Naive B cell (primary cell): ENCODE results near the gene GAS6. TPM values are rescaled to one million over a fixed set of nuclear protein-coding genes. Genes with fewer than 3 reads are reported as not detected.
"Not testable (repeated sequence)": the region's sequence is repeated elsewhere in the genome, so short reads cannot be mapped to it uniquely, and the experiment has no call there.

ENCODE experiments used
- ATAC-seq, 2 donors: fragments of 150-1000 bp; cut with Tn5 transposase; 2 replicates each; pipeline ENCODE4 v1.10.0; 2021; ENCODE audit warnings: low read depth in 2 of 2, mild to moderate bottlenecking in 2 of 2, moderate library complexity in 2 of 2
- DNase-seq: peaks from one replicate; pipeline ENCODE4 v3.0.0; 2022
- H3K27ac Mint-ChIP-seq, 6 donors: one replicate each; pipeline ENCODE4 v1.8.0; 2020 to 2022; ENCODE audit warnings: mild to moderate bottlenecking in 6 of 6, mixed read lengths in 6 of 6, moderate library complexity in 5 of 6, inconsistent platforms in 2 of 6
- H3K27me3 Mint-ChIP-seq, 3 donors: one replicate each; pipeline ENCODE4 v1.8.0; 2021 to 2022; ENCODE audit warnings: mixed read lengths in 3 of 3, mild to moderate bottlenecking in 1 of 3
- H3K36me3 Mint-ChIP-seq, 2 donors: one replicate each; pipeline ENCODE4 v1.8.0; 2020 to 2022; ENCODE audit warnings: mixed read lengths in 2 of 2, inconsistent platforms in 1 of 2, mild to moderate bottlenecking in 1 of 2
- H3K4me1 Mint-ChIP-seq, 3 donors: one replicate each; pipeline ENCODE4 v1.8.0; 2020 to 2022; ENCODE audit warnings: mixed read lengths in 3 of 3, inconsistent platforms in 1 of 3, mild to moderate bottlenecking in 1 of 3, moderate library complexity in 1 of 3
- H3K4me3 Mint-ChIP-seq, 8 donors: one replicate each; pipeline ENCODE4 v1.8.0; 2020 to 2022; ENCODE audit warnings: mild to moderate bottlenecking in 8 of 8, mixed read lengths in 8 of 8, moderate library complexity in 8 of 8, inconsistent platforms in 2 of 8
- H3K9me3 Mint-ChIP-seq, 7 donors: one replicate each; pipeline ENCODE4 v1.8.0; 2020 to 2022; ENCODE audit warnings: mixed read lengths in 7 of 7, mild to moderate bottlenecking in 5 of 7, inconsistent platforms in 2 of 7, moderate library complexity in 1 of 7
- polyA plus RNA-seq, 6 donors: library from polyadenylated mRNA; unstranded; fragments of 300-500 nt; fragmentation: Illumina TruSeq; gene quantifications; one replicate each; pipeline ENCODE4 v1.2.3, GENCODE V29; 2021; ENCODE audit warnings: low read depth in 6 of 6

Gene GAS6
- polyA plus RNA-seq, 6 donors from 2014 or later = 0.20 to 0.70 (median 0.40) TPM; not detected in 1

DNA sequence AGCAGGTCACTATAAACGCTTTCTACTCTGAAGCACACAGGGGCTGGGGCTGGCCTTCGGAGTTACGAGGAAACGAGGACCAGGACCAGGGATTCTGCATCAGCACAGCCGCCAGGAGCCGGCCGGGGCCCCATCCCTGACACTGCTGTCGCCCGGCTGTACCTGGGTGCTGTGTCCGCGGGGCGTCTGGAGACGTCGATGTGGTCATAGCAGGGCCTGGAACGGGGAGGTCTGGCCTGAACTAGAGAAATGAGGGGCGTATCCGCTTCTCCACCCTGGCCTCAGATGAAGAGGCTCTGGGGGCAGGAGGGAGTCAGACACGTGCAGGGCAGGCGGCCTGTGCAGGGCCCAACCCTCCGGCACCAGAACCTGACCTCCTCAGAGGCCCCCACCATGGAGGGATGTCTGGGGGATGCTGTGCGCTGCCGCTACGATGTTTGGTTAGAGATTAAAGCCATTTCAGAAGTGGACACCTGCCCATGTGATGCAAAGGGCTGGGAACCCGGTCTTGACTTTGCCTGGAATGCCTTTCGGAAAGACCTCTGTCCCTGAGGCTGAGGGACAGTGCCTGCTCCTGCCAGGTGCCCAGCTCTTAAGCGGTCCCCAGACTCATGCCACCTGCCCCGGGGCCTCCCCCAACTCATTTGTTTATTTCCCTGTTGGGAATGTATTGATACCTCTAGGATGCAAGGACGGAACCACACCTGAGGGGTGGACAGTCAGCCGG is 21.4 kb downstream of the GAS6 start:
- Mint-ChIP-seq H3K27me3 (peaks cover 0 to 10% (median 9%) of the 10 kb centered on the region in 3 donors), H3K27ac (no peak overlapping the region), H3K9me3 (peaks cover 0 to 5% (median 0%) of the 10 kb centered on the region in 7 donors), H3K4me3 (peak overlapping the region in 1 of 8 donors; percentile 80), H3K4me1 (peaks cover 0 to 19% (median 11%) of the 10 kb centered on the region in 3 donors), H3K36me3 (no peaks in the 10 kb centered on the region)
- ATAC-seq = no peak
- DNase-seq = no peak

DNA sequence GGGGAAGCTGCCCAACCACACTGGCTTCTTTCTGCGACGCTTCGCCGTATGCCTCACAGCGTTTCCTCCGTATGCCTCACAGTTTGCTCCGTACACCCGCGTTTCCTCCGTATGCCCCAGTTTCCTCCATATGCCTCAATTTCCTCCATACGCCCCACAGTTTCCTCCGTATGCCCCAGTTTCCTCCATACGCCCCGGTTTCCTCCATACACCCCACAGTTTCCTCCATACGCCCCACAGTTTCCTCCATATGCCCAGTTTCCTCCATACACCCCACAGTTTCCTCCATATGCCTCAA is 22.6 kb downstream of the GAS6 start:
- H3K36me3 Mint-ChIP-seq = no peaks in the 10 kb centered on the region
- H3K27ac Mint-ChIP-seq = no peak overlapping the region
- DNase-seq (no peak), ATAC-seq (no peak)
- H3K4me3 Mint-ChIP-seq = no peak overlapping the region
- peaks cover 0 to 5% (median 0%) of the 10 kb centered on the region in 7 donors for H3K9me3 Mint-ChIP-seq
- H3K4me1 Mint-ChIP-seq = peaks cover 0 to 25% (median 11%) of the 10 kb centered on the region in 3 donors
- peaks cover 0 to 10% (median 9%) of the 10 kb centered on the region in 3 donors for H3K27me3 Mint-ChIP-seq

DNA sequence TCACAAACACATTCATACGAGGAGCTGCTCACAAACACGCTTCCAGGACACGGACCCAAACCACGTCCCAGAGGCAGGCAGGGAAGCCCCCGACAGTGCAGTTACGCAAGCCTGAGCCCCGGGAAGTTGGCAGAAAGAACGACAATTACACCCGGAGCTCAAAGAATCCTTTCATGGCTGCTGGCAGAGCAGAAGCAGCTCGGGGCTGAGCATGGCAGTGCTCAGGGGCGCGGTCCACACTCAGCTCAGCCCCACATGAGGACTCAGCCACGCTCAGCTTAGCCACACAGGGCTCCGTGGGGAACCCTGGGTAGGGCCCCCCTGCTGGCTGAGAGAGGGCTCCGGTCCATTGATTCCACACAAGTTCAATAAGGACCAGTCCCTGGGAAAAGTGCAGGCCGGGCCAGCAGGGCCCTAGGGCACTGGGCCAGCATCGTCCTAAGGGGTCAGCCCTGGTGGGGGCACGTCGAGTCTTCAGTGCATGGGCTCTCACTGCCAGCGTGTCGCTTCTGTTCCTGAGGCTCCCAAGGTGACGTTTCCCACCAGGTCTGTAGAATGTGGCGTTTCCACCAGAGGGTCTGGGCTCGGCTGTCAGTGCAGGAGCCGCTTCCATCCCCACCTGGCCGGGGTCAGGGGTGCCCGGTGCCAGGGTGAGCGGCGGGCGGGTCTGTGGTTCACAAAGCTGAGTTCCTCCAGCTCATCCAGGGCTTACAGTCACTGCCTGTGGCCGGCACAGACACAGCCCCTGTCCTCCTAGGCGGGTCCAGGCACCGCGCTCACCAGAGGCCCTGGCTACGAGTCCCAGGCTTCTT is 23.1 kb downstream of the GAS6 start:
- no peak overlapping the region for H3K4me3 Mint-ChIP-seq
- H3K36me3 Mint-ChIP-seq = no peaks in the 10 kb centered on the region
- peaks cover 0 to 27% (median 12%) of the 10 kb centered on the region in 3 donors for H3K4me1 Mint-ChIP-seq
- peaks cover 0 to 5% (median 0%) of the 10 kb centered on the region in 7 donors for H3K9me3 Mint-ChIP-seq
- ATAC-seq = no peak
- H3K27me3 Mint-ChIP-seq = peaks cover 0 to 10% (median 6%) of the 10 kb centered on the region in 3 donors
- no peak for DNase-seq
- no peak overlapping the region for H3K27ac Mint-ChIP-seq

DNA sequence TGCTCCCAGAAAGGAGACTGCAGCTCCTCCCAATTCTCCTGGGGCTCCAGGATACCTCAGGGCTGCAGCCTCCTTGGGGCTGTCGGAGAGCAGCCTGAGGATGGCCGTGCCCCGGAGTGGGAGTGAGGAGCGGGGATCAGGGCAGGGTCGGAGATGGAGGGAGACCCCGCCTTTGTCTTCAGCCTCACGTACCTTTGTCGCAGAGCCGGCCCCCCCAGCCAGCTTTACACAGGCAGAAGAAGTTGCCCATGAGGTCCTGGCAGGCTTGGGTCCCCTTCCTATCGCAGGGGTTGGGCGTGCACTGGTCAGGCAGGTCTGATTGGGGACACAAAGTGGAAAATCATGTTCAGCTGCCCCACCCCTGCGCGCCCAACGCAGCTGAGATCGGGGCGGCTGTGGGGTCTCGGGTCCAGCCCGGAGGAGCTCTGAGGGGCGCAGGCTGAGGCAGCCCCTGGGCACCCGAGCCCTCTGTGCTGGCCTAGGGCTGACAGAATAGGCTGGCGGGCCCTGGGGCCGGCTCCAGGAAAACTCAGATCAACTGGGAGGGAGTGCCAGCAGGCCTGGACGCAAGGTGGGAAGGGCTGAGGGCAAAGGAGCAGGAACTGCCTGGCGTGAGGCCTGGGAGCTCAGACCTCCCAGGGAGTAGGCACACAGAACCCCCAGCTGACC is 24.2 kb downstream of the GAS6 start:
- Mint-ChIP-seq H3K4me1 (peaks cover 5 to 27% (median 12%) of the 10 kb centered on the region in 3 donors), H3K36me3 (no peaks in the 10 kb centered on the region), H3K9me3 (peaks cover 0 to 3% (median 0%) of the 10 kb centered on the region in 7 donors), H3K4me3 (no peak overlapping the region), H3K27ac (no peak overlapping the region), H3K27me3 (peaks cover 0 to 7% (median 6%) of the 10 kb centered on the region in 3 donors)
- no peak for DNase-seq
- ATAC-seq = no peak

DNA sequence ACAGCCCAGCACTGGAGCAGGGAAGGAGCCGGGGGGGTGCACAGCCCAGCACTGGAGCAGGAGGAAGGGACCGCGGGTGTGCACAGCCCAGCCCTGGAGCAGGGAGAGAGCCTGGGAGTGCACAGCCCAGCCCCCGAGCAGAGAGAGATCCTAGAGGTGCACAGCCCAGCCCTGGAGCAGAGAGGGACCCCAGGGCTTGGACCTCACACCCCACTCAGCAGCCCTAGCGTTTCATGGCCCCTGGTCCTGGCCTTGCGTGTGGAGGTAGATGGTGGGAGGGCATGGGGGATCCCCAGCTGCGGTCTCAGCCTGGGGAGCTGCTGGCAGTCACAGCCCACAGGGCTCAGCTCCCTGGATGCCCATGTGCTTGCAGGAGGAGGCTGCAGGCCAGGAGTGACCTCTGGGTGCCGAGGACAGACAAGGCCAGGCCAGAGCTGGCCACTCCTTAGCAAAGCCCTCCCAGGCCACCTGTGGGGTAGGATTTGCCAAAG is 25.1 kb downstream of the GAS6 start:
- peaks cover 0 to 2% (median 0%) of the 10 kb centered on the region in 7 donors for H3K9me3 Mint-ChIP-seq
- ATAC-seq (no peak), DNase-seq (no peak)
- peaks cover 5 to 23% (median 12%) of the 10 kb centered on the region in 3 donors for H3K4me1 Mint-ChIP-seq
- H3K36me3 Mint-ChIP-seq = no peaks in the 10 kb centered on the region
- H3K27ac Mint-ChIP-seq = no peak overlapping the region
- no peak overlapping the region for H3K4me3 Mint-ChIP-seq
- no peaks in the 10 kb centered on the region for H3K27me3 Mint-ChIP-seq

DNA sequence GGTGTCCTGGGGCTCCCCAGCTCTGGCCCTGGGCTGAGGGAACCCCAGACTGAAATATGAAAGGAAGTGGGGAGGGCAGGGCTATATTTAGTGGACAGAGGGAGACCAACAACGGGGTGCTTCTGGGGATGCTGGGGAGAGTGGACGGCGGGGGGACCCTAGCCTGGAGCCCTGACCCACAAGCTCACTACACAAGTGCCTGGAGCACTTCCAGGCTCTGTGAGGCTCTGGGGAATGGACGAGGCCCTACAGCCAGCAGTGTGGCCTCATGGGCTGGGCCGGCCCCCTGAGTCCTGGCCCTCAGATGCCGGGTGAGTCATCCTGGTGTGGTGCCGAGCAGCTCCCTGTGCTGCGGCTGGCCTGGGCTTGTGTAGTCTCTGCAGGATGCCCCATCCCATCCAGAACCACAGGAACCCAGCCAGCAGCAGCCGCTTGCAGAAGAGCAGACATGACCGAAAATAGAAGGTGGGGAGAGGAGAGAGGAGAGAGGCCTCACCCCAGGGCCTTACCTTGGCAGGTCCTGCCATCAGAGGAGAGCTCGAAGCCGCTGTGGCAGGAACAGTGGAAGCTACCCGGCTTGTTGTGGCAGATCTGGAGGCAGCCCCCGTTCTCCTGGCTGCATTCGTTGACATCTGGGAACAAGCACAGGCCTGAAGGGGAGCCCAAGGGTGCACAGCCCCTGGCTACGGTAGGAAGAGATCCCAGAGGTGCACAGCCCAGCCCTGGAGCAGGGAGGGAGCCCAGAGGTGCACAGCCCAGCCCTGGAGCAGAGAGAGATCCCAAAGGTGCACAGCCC is 26.1 kb downstream of the GAS6 start:
- ATAC-seq = no peak
- Mint-ChIP-seq H3K36me3 (no peaks in the 10 kb centered on the region), H3K4me3 (no peak overlapping the region)

GRCh38 chr13:113836768-113837559 is 26.9 kb downstream of the GAS6 start:
- Mint-ChIP-seq H3K4me1 (peaks cover 5 to 21% (median 6%) of the 10 kb centered on the region in 3 donors), H3K36me3 (no peaks in the 10 kb centered on the region)

More for the DNA sequence above, 26.1 kb downstream of the GAS6 start:
- Mint-ChIP-seq H3K9me3 (peaks cover 0 to 2% (median 0%) of the 10 kb centered on the region in 7 donors), H3K27me3 (no peaks in the 10 kb centered on the region), H3K27ac (peak overlapping the region in 3 of 6 donors; percentile 60 to 78 (median 68)), H3K4me1 (peaks cover 5 to 23% (median 12%) of the 10 kb centered on the region in 3 donors)
- no peak for DNase-seq

GRCh38 chr13:113835461-113836270 is 28.2 kb downstream of the GAS6 start:
- peaks cover 0 to 2% (median 0%) of the 10 kb centered on the region in 7 donors for H3K9me3 Mint-ChIP-seq
- no peaks in the 10 kb centered on the region for H3K36me3 Mint-ChIP-seq
- DNase-seq (no peak), ATAC-seq (no peak)
- H3K4me3 Mint-ChIP-seq = peak overlapping the region in 1 of 8 donors; percentile 47
- peaks cover 2 to 14% (median 5%) of the 10 kb centered on the region in 3 donors for H3K4me1 Mint-ChIP-seq
- H3K27ac Mint-ChIP-seq = peak overlapping the region in 2 of 6 donors; percentile 73 to 93
- no peaks in the 10 kb centered on the region for H3K27me3 Mint-ChIP-seq

More at GRCh38 chr13:113836768-113837559, 26.9 kb downstream of the GAS6 start:
- Mint-ChIP-seq H3K27me3 (no peaks in the 10 kb centered on the region), H3K4me3 (no peak overlapping the region), H3K27ac (peak overlapping the region in 3 of 6 donors; percentile 60 to 78 (median 68)), H3K9me3 (peaks cover 0 to 2% (median 0%) of the 10 kb centered on the region in 7 donors)
- DNase-seq (no peak), ATAC-seq (no peak)

GRCh38 chr13:113834496-113835200 is 29.2 kb downstream of the GAS6 start:
- peaks cover 0 to 2% (median 0%) of the 10 kb centered on the region in 7 donors for H3K9me3 Mint-ChIP-seq
- DNase-seq = no peak
- H3K4me1 Mint-ChIP-seq = peaks cover 2 to 14% (median 5%) of the 10 kb centered on the region in 3 donors
- no peaks in the 10 kb centered on the region for H3K36me3 Mint-ChIP-seq
- no peaks in the 10 kb centered on the region for H3K27me3 Mint-ChIP-seq
- H3K27ac Mint-ChIP-seq = peak overlapping the region in 1 of 6 donors; percentile 16
- no peak overlapping the region for H3K4me3 Mint-ChIP-seq
- no peak for ATAC-seq

DNA sequence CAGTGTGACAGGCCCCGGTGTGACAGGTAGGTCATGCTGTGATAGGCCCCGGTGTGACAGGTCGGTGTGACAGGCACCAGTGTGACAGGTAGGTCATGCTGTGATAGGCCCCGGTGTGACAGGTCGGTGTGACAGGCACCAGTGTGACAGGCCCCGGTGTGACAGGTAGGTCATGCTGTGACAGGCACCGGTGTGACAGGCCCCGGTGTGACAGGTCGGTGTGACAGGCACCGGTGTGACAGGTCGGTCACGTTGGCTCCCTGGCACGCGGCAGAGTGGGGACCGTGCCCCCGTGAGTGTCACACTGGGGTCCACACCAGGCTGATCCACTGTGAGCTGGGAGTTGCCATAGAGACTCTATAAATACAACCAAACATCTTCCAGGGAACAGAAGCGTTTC is 29.9 kb downstream of the GAS6 start:
- not testable (repeated sequence) for H3K27me3 Mint-ChIP-seq, H3K27ac Mint-ChIP-seq, ATAC-seq, DNase-seq, H3K4me3 Mint-ChIP-seq, H3K9me3 Mint-ChIP-seq, H3K36me3 Mint-ChIP-seq
- peaks cover 2 to 14% (median 5%) of the 10 kb centered on the region in 3 donors for H3K4me1 Mint-ChIP-seq
